ENCODE data around the gene ALKBH4.

DNA sequence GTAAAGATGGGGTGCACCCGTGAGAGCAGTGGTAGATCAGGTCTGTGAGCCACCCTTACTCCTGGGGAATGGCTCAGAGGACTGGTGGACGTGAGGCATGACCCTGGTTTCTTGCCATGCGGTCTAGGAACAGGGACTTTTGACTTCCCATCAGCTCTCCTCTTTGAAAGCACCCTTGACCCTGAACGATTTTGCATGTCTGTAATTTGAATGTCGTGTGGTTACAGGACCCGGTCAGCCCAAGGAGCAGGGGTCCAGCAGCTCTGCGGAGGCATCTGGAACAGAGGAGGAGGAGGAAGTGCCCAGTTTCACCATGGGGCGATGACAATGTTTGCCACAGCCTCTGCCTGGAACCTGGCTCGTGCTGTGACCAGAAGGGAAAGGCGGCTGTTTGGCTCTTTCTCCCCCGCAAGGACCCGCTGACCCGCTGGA, 39.9 kb downstream of the ALKBH4 start:
- TF ChIP-seq POLR2A (IDR thresholded peaks at IDR 0.05; ENCODE audit: low read depth, low read length) (no peak), POLR2AphosphoS5 (IDR thresholded peaks at IDR 0.05; ENCODE audit: insufficient read depth, low read depth, low read length) (no peak), EZH2 (IDR thresholded peaks at IDR 0.05; ENCODE audit: borderline replicate concordance, low read depth, low read length, severe bottlenecking) (no peak), JUN (IDR thresholded peaks at IDR 0.05; ENCODE audit: borderline replicate concordance, insufficient read depth, insufficient read length, low read depth) (no peak), FOS (IDR thresholded peaks at IDR 0.05; ENCODE audit: borderline replicate concordance, insufficient read depth, low read length) (no peak), MYC (IDR thresholded peaks at IDR 0.05; ENCODE audit: low read depth, low read length) (no peak)
- TF ChIP-seq, protein P1, sequence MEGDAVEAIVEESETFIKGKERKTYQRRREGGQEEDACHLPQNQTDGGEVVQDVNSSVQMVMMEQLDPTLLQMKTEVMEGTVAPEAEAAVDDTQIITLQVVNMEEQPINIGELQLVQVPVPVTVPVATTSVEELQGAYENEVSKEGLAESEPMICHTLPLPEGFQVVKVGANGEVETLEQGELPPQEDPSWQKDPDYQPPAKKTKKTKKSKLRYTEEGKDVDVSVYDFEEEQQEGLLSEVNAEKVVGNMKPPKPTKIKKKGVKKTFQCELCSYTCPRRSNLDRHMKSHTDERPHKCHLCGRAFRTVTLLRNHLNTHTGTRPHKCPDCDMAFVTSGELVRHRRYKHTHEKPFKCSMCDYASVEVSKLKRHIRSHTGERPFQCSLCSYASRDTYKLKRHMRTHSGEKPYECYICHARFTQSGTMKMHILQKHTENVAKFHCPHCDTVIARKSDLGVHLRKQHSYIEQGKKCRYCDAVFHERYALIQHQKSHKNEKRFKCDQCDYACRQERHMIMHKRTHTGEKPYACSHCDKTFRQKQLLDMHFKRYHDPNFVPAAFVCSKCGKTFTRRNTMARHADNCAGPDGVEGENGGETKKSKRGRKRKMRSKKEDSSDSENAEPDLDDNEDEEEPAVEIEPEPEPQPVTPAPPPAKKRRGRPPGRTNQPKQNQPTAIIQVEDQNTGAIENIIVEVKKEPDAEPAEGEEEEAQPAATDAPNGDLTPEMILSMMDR (IDR thresholded peaks at IDR 0.05; ENCODE audit: extremely low read depth in 1 of 2, insufficient read depth in 1 of 2, low read depth in 1 of 2, low read length in 2 of 2) = no peak
- TF ChIP-seq, protein P2, sequence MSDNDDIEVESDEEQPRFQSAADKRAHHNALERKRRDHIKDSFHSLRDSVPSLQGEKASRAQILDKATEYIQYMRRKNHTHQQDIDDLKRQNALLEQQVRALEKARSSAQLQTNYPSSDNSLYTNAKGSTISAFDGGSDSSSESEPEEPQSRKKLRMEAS (IDR thresholded peaks at IDR 0.05; ENCODE audit: insufficient read depth, insufficient read length) = no peak

Data from endothelial cell of umbilical vein (primary cell).